Dermis blood vessel endothelial cell (primary cell): Measurements from ENCODE around the gene B3GALT6. TPM values are rescaled to one million over a fixed set of nuclear protein-coding genes. Genes with fewer than 3 reads are reported as not detected.

ENCODE experiments used
- DNase-seq: peaks from one replicate; pipeline ENCODE4 v3.0.0; 2010
- total RNA-seq: library from RNA; depleted of rRNA; stranded (reverse); fragments of >200 nt; gene quantifications from 2 replicates; pipeline ENCODE4 v1.2.3, GENCODE V29; 2014

The B3GALT6 gene
- total RNA-seq, 1 donor from 2014 or later = 46.6 TPM

- no peak for DNase-seq
These were observed 15.0 kb upstream of the B3GALT6 start for GRCh38 chr1:1216770-1217620.

DNA sequence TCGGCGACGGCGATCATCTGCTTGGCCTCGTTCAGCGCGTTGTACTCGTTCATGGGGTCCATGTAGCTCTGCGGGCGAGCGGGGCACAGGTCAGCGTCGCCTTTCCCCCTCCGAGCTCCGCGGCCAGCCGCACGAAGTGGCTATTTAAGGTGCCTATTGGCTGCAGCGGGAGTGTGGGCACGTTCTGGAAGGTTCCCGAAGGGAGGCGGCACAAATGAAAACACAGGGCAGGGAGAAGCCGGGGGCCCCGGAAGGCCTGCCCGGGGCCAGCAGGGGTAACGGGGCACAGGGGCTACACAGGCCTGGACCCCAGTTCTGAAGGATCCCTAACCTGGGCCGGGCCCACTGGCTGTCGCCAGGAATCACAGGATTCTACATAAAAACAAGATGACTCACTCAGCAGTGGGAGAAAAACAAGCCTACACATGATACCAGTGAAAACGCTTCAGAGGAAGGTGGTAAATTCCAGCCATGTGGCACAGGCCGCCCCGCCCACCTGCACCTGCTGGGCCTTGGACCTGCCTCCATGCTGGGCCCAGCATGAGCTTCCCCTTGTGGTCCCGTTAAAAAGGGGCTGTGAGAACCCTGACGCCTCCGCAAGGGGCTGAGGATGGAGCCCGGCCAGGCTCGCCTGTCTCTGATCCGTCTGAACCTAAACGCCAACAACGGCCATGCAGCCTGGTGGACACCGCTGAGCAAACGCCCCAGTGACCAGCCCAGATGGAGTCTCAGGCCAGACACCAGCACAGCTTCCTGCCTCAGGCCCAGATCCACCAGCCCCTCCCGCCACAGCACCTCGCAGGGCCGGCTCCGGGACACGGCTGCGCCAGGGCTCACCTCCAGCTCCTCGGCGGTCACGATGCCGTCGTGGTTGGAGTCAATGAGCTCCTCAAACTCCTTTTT is 14.2 kb upstream of the B3GALT6 start:
- peak; percentile 62 for DNase-seq

DNA sequence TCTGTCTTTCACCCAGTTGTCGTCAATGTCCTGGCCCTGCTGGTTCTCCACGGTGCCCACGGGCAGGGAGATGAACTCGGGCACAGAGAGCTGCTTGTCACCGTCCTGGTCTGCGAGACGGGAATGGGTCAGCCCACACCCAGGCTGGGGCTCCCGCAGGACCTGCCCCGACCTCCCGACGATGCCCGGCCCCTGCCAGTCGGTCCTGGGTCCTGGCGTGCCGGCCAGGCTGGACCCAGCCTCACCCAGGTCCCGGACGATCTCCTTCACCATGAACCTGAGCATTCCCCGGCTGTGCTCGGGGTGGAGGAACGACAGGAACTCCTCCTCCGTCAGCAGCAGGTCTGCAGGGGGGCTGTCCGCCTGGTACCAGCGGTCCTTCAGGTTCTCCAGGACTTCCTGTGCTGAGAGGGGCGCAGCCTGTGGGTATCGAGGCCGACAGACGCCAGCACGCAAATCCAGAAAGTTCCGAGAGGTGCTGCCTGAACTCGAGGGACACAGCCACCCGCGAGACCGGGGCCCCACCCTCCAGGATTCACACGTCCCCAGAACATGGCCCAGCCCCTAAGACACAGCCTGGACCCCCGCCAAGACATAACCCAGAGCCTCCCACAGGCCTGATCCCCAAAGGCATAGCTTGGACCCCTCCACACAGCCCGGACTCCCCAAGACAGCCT is 13.4 kb upstream of the B3GALT6 start:
- DNase-seq = no peak

GRCh38 chr1:1219341-1219740 is 12.7 kb upstream of the B3GALT6 start:
- DNase-seq = no peak

DNA sequence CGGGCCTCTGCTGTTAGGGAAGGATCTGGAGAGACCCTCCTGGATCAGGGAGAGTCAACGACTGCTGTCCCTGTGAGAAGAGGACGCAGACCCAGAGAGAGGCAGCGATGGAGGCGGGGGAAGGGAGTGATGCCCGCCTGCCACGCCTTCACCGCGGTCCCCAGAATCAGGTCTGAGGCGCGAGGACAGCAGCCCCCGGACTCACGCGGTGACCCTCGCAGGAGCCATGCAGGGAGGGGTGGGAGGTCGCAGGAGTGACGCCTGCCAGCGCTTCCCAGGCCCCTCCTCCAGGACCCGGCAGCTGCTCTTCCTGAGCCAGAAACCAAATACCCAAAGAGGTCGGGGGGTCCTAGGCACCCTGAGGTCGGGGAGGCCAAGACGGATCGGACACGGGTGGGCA is 11.8 kb upstream of the B3GALT6 start:
- DNase-seq = no peak

GRCh38 chr1:1221887-1222574 is 10.0 kb upstream of the B3GALT6 start:
- no peak for DNase-seq

DNA sequence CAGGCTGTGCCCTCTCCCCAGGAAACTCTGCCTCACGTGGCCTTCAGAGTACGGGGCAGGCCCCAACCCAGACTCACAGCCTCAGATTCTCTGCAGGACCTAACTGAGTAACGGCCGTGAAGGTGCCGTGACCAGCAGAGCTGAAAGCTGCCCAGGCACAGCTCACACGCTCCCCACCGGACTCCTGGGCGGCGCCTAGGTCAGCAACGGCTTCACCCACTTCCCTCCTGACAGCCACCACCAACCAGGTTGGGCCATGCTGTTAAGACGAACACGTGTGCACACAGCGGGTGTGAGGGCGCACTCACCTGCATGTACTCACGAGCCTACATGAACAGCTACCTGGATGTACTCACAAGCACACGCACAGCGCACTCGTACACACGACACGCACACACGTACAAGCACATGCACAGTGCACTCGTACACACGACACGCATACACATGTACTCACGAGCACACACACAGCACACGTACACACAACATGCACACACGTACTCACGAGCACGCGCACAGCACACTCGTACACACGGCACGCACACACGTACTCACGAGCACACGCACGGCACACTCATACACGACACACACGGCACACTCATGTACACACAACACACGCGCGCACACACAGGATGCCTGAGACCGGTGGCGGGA is 9.3 kb upstream of the B3GALT6 start:
- DNase-seq = no peak

GRCh38 chr1:1223321-1223720 is 8.7 kb upstream of the B3GALT6 start:
- no peak for DNase-seq

DNA sequence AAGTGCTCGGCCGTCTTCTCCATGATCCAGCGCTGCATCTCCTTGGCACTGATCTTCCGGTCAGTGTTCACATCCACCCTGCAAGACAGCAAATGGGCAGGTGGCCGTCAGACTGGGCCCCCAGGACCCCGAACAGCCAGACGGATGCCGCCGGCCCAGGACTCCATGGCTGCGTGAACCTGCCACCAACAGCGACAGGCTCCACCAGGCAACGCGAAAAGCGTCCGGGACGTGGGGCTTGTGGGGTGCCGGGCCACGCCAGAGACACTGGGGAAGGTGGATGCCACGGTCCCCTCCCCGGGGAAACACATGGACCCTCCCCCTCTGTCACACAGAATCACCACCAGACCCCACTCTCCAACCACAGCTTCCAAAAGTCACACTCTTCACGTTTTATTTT is 8.1 kb upstream of the B3GALT6 start:
- DNase-seq = no peak

- no peak for DNase-seq
These were observed 6.7 kb upstream of the B3GALT6 start for GRCh38 chr1:1225238-1225845.

- DNase-seq = no peak
These were observed 6.1 kb upstream of the B3GALT6 start for GRCh38 chr1:1225913-1226312.

- no peak for DNase-seq
These were observed 5.3 kb upstream of the B3GALT6 start for GRCh38 chr1:1226566-1227362.

- no peak for DNase-seq
These were observed 4.7 kb upstream of the B3GALT6 start for GRCh38 chr1:1227386-1227785.

- no peak for DNase-seq
These were observed 3.9 kb upstream of the B3GALT6 start for GRCh38 chr1:1228187-1228586.

- DNase-seq = no peak
These were observed 3.3 kb upstream of the B3GALT6 start for GRCh38 chr1:1228596-1229321.

GRCh38 chr1:1229770-1230169 is 2.3 kb upstream of the B3GALT6 start:
- DNase-seq = no peak

DNA sequence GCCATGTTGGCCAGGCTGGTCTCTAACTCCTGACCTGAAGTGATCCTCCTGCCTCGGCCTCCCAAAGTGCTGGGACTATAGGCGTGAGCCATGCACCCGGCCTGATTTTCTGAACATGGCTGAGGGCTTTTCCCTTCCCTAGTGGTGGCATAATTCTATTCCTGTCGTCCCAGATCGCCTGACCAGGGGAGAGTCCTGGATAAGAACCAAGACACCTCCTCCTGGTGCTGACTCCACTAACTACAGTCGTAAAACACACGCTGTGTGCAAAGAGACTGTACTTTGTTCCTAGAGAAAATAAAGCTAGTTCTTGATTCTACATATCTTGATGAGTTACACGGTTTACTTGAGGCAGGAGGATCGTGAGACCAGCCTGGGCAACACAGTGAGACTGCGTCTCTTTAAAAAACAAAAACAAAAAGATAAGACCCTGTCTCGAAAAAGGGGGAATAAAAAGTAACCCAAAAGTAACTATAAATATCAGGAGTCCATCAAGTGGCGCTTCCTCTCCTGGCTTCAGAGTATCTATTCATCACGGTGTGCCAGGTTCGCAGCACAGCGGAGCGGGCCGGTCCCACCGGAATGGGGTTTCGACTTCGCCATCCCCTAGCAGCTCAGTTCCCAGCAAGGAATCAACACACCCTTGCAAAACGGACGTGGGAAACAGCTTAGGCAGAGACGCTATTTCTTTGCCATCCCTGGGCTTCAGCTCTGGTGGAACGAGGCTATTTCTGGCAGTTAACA is 1.2 kb upstream of the B3GALT6 start:
- peak; percentile 78 for DNase-seq

DNA sequence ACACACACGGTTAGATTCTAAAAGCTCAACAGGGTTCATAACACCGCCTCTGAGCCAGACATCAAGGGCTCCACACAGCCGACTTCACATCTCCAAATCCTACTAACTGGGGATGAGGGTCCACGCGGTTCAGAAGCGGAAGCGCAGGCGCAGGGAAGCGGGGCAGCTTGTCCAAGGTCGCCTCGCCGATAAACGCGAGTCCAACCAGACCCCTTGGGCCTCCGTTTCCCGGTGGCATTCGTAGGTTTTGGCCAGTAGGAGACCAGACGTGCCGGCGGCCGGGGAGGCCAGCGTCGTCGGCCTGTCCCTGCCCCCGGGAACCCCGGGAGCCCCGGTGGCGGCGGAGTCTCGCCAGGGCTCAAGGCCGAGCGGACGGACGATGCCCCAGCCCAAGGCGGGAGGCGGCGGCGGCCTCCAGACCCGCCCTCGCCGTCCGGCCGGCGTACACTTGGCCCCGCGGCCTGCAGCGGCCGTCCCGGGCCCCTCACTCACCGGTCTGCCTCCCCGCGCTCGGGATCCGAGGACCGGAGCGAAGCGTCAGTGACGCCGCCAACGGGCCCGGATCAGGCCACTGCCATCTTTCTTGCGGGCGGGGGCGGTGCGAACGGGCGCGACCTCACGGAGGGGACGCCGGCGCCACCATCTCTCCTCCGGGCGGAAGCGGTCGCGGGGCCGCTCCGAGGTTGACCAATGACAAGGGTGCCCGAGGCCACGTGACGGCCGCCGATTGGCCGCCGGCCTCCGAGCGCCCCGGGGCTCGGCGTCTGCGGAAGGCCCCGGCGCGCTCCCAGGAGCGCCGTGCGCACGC is 433 bp upstream of the B3GALT6 start, which contains the start of gene SDF4:
SDF4 (minus strand) TSS at position 602 of the 808 bp plus-strand sequence. CDS start 3,229 bp downstream, outside the sequence.
- DNase-seq = peak; percentile 98
